ENCODE measurements around the gene AMMECR1. TPM values are rescaled to one million over a fixed set of nuclear protein-coding genes. Genes with fewer than 3 reads are reported as not detected.
A peak's percentile ranks its signal among the peaks of the same experiment; 100 is the strongest.
"Not testable (repeated sequence)": the region's sequence is repeated elsewhere in the genome, so short reads cannot be mapped to it uniquely, and the experiment has no call there.

AMMECR1 gene
- total RNA-seq, 1 donor from 2014 or later, result 5.7 TPM

DNA sequence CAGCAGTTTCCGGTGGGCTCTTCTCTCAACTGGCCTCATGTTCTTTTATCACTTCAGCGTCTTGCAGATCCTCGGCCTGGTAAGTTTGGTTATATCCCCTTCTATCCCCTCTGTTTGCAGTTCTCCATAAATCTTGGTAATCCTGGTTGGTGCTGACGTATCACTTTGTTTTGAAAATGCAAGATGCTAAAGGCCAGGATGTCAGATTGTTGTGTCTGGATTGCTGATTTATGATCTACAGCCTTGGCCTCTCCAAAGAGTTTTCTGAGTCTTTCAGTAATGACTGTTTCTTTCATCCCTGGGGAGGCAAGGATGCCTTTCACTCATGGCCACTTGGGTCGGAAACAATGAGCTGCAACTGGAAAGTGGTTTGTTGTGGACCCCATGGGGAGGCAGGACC lies 146.4 kb downstream of the AMMECR1 start:
- no peak for DNase-seq (ENCODE audit: low spot score)

DNA sequence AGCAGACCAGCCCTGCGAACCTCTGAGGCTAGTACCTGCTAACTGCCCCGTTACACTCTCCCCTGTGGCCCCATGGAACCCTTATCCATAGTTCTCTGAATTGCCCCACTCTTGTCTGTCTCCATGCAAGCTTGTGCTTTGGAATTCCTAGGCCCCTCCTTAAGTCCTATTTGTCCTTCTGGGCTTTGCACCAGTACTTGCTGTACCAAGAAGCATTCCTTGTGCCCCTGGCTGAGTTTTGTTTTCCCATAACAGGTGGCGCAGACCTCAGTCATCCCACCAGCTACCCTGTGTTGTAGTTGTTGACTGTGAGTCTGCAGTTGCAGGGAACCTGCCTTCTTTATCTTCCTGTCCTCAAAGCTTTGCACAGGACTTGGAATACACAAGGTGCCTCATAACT lies 147.9 kb downstream of the AMMECR1 start:
- DNase-seq (ENCODE audit: low spot score), result no peak

- DNase-seq (ENCODE audit: low spot score), result no peak
These were observed 149.3 kb downstream of the AMMECR1 start for GRCh38 chrX:110168585-110168984.

DNA sequence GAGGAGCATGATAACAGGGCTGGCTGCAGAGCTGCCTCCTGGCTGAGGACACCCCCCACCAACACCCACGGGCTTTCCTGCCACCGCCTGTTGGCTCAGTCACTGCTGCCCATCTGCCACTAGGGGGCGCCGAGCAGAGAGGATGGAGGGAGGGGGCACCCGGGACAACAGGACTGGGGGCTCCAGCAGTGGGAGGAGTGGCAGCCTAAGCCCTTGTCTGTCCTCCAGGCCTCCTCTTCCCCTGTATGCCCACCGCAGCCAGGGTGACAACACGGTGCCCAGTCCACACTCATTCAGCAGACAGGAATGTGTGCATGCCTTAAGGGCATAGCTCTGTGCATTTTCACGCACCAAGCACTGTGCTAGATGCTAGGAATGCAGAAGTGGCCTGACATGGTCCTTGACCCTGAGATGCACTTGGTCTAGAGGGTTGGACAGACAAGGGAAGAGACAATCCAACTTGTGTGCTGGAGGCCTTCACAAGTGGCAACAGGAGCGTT lies 149.9 kb downstream of the AMMECR1 start:
- DNase-seq (ENCODE audit: low spot score), result no peak

- DNase-seq (ENCODE audit: low spot score), result no peak
These were observed 154.4 kb downstream of the AMMECR1 start for GRCh38 chrX:110163488-110163887.

GRCh38 chrX:110162867-110163266 lies 155.0 kb downstream of the AMMECR1 start:
- DNase-seq (ENCODE audit: low spot score), result no peak

DNA sequence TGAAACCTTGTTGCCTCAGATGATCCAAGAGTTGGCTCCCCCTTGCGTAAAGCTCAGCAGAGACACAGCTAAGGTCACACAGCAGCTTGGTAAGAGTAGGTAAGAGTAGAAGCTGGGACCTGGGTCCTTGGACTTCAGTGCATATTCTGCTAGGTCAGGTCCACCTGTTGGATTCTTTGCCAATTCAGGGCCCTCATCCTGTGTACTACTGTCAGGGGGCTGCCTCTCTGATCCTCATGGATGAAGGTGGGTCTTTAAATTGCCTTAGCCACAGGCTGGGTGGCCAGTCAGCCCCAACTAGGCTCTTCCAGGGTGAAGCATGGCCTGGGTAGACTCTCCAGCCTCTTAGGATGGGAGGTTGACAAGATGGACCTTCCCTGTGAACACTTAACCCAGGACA lies 155.8 kb downstream of the AMMECR1 start:
- DNase-seq (ENCODE audit: low spot score), result no peak

GRCh38 chrX:110161361-110161686 lies 156.6 kb downstream of the AMMECR1 start:
- DNase-seq (ENCODE audit: low spot score), result no peak

DNA sequence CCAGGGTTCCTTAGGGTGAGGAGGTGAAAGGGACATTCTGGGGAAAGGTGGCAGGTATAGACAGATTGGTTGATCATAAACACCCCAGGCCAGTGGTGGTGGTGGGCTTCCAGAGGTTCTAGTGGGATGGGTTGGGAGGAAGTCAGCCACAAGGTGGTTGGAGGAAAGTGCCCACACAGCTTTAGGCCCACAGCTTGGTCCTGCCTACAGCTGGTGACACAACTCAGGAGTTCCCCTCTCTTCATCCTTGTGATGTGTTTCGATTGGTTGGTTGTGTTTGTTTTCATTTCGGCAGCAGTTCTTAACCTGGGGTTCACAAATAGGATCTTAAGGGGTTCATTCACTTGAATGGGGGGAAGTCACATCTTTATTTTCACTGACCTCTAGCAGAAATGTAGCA lies 158.0 kb downstream of the AMMECR1 start:
- no peak for DNase-seq (ENCODE audit: low spot score)

DNA sequence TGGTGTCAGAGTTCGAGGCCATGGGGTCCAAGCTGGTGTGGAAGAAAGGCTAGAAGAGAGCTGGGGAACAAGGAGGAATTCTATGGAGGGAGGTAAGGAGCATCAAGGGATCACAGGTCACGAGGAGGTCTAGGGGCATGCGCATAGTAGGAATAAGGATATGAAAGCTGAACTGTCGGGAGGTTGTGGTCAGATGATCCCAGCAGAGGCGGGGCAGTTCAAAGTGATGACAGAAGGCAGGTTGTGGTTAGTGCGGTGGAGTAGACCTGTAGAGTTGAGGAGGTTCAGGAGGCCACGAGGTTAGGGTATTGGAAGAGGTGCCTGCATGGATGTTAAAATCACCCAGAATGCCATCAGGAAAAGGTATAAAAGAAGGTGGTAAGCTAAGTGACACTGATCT lies 158.7 kb downstream of the AMMECR1 start:
- no peak for DNase-seq (ENCODE audit: low spot score)

DNA sequence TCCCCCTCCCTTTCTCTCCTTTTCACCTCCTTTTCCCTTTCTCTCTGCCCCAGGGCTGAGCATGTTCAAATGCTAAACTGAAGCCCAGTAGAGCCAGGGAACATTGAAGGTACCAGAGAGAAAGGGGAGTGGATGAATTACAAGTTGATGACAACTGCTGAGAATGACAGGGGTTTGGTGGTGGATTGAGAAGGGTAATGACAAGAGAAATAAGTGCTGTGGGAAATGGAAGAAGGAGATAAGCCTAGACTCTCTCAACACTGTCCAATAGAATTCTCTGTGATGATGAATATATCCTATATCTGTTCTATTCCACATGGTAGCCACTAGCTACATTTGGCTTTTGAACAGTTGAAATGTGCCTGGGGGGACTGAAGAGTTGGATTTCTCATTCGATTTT lies 160.4 kb downstream of the AMMECR1 start:
- DNase-seq (ENCODE audit: low spot score), result no peak

- no peak for DNase-seq (ENCODE audit: low spot score)
These were observed 161.6 kb downstream of the AMMECR1 start for GRCh38 chrX:110156167-110156754.

DNA sequence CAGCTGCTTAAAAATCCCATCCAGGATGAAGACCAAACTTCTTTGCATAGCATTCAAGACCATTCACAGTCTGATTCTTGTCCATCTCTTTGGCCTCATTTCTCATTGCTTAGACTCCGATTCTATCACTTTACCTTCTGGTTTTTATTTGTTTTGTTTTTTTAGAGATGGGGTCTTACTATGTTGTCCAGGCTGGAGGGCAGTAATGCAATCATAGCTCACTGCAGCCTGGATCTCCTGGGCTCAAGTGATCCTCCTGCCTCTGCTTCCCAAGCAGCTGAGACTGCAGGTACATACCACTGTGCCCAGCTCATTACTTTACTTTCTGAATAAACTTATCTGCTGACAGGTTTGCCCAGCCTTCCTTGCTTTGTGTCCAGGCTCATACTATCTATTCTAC lies 162.1 kb downstream of the AMMECR1 start:
- no peak for DNase-seq (ENCODE audit: low spot score)

DNA sequence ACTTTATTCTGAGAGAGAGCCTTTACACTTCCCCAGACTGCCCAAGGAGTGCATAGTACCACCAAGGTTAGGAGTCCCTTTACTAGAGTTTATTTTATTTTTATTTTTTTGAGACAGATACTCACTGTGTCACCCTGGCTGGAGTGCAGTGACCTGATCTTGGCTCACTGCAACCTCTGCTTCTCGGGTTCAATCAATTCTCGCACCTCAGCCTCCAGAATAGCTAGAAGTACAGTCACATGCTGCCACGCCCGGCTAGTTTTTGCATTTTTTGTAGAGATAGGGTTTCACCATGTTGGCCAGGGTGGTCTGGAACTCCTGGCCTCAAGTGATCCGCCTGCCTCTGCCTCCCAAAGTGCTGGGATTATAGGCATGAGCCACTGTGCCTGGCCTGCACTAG lies 163.6 kb downstream of the AMMECR1 start:
- not testable (repeated sequence) for DNase-seq (ENCODE audit: low spot score)

DNA sequence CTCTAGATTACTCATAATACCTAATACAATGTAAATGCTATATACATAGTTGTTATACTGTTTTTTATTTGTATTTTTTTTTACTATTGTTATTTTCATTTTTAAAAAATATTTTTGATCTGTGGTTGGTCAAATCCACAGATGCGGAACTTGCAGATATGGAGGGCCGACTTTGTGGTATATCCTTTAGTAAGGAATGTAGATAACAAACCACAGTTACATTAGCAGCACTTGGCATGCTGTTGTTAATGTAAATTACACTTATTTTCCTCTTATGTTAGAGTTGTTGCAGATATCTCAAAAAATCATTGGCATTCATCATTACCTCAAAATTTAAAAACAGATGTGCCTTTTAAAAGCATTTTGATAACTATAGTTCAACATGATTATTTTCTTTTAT lies 164.0 kb downstream of the AMMECR1 start:
- no peak for DNase-seq (ENCODE audit: low spot score)

- DNase-seq (ENCODE audit: low spot score), result no peak
These were observed 164.6 kb downstream of the AMMECR1 start for GRCh38 chrX:110153244-110153643.

DNA sequence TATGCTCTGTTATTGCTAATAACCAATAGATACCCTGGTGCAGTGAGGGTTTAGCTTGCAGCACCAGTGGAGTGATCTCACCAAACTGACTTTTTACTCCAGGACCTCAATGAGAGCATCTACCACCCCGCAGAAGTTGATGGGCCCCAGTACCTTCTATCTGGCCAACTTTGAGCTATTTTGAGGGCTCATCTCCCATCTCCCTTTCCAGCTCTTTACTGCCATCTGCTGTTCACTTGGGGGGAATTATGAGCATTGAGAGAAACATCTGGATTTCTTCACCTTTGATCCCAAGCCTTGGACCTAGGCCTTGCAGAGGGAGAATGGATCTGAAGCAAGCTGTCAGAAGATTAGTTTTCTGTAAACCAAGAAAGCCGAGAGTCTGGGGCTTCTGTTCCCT lies 171.4 kb downstream of the AMMECR1 start:
- peak; percentile 26 for DNase-seq (ENCODE audit: low spot score)

DNA sequence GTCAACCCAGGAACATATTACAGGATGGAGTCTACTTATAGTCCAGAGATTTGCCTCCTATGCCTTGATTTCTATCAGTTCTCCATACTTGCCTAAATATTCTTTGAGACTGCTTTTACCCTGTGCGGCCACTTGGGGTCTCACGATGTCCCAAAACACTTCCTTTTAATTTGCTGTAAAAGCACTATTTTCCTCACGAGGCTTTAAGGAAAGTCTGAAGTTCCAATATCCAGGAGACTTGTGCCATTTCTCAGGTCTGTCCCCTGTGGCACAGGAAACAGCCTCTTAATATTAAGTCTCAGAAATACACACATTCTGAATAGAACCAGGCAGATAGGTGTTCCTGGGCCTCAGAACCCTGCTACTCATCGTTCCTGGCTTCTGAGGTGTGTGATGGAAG lies 172.0 kb downstream of the AMMECR1 start:
- DNase-seq (ENCODE audit: low spot score), result peak; percentile 13

GRCh38 chrX:110145311-110145710 lies 172.6 kb downstream of the AMMECR1 start:
- DNase-seq (ENCODE audit: low spot score), result no peak

Other genes starting within 250 kb of the AMMECR1 start
- 0.17 TPM for gene RTL9, start 40.8 kb upstream of the AMMECR1 start, total RNA-seq

Measured in mucosa of gallbladder (tissue), 1 donor.